Liver (tissue), 9 donors: Measurements from ENCODE around the gene COA8. TPM values are rescaled to one million over a fixed set of nuclear protein-coding genes. Genes with fewer than 3 reads are reported as not detected.

Experiments used
- DNase-seq: peaks from one replicate; pipeline ENCODE4 v3.0.0-alpha.2; 2017; ENCODE audit warnings: low spot score
- H3K27ac ChIP-seq, 2 donors: one replicate each; pipeline ENCODE4 v1.7.0; 2013; ENCODE audit warnings: inconsistent platforms in 2 of 2, low read length in 2 of 2, control low read depth in 1 of 2, low read depth in 1 of 2, mild to moderate bottlenecking in 1 of 2
- H3K27me3 ChIP-seq, 4 donors: one replicate each; pipeline versions ENCODE4 v1.6.1 to v1.7.0; 2013; ENCODE audit warnings: low read length in 3 of 4, inconsistent platforms in 1 of 4, mild to moderate bottlenecking in 1 of 4, moderate library complexity in 1 of 4; ENCODE audit not compliant: control insufficient read depth in 4 of 4, insufficient read depth in 4 of 4
- H3K36me3 ChIP-seq, 4 donors: one replicate each; pipeline versions ENCODE4 v1.6.1 to v1.7.0; 2013; ENCODE audit warnings: low read length in 3 of 4, mild to moderate bottlenecking in 3 of 4, low read depth in 1 of 4, moderate library complexity in 1 of 4; ENCODE audit not compliant: control insufficient read depth in 4 of 4, insufficient read depth in 3 of 4
- H3K4me1 ChIP-seq, 4 donors: one replicate each; pipeline versions ENCODE4 v1.6.1 to v1.7.0; 2013; ENCODE audit warnings: low read length in 3 of 4, mild to moderate bottlenecking in 3 of 4, moderate library complexity in 1 of 4; ENCODE audit not compliant: control insufficient read depth in 4 of 4, insufficient read depth in 4 of 4
- H3K4me3 ChIP-seq, 3 donors: one replicate each; pipeline versions ENCODE4 v1.6.1 to v1.7.0; 2013; ENCODE audit warnings: low read length in 3 of 3, control low read depth in 1 of 3, low read depth in 1 of 3, mild to moderate bottlenecking in 1 of 3
- H3K9ac ChIP-seq, 2 donors: one replicate each; pipeline ENCODE4 v1.7.0; 2013; ENCODE audit warnings: low read length in 2 of 2, mild to moderate bottlenecking in 2 of 2, moderate library complexity in 2 of 2, control low read depth in 1 of 2, low read depth in 1 of 2
- H3K9me3 ChIP-seq, 4 donors: one replicate each; pipeline versions ENCODE4 v1.6.1 to v1.7.0; 2013; ENCODE audit warnings: low read length in 3 of 4; ENCODE audit not compliant: control insufficient read depth in 4 of 4
- EGR1 ChIP-seq, 2 donors: IDR thresholded peaks; 2 replicates each; pipeline ENCODE4 v1.6.1; 2016 to 2018; ENCODE audit warnings: antibody characterized with exemption in 2 of 2, low read depth in 2 of 2
- FOXA1 ChIP-seq: IDR thresholded peaks from 2 replicates; pipeline ENCODE4 v1.6.1; 2016; ENCODE audit warnings: antibody characterized with exemption
- FOXA2 ChIP-seq: IDR thresholded peaks from 2 replicates; pipeline ENCODE4 v1.6.1; 2016; ENCODE audit warnings: antibody characterized with exemption
- GABPA ChIP-seq, 2 donors: IDR thresholded peaks in 1 of 2; conservative IDR thresholded peaks in 1 of 2; 2 replicates each; pipeline ENCODE4 v1.6.1; 2016; ENCODE audit warnings: antibody characterized with exemption in 2 of 2, mild to moderate bottlenecking in 1 of 2, moderate library complexity in 1 of 2
- HNF4A ChIP-seq, 2 donors: conservative IDR thresholded peaks; 2 replicates each; pipeline ENCODE4 v1.6.1; 2016; ENCODE audit warnings: antibody characterized with exemption in 2 of 2, mild to moderate bottlenecking in 2 of 2
- HNF4G ChIP-seq: IDR thresholded peaks from 2 replicates; pipeline ENCODE4 v1.6.1; 2016; ENCODE audit warnings: antibody characterized with exemption
- JUND ChIP-seq, 2 donors: IDR thresholded peaks; 2 replicates each; pipeline ENCODE4 v1.6.1; 2016; ENCODE audit warnings: antibody characterized with exemption in 2 of 2
- NR2F2 ChIP-seq: IDR thresholded peaks from 2 replicates; pipeline ENCODE4 v1.6.1; 2016; ENCODE audit warnings: antibody characterized with exemption
- RAD21 ChIP-seq, 2 donors: IDR thresholded peaks; 2 replicates each; pipeline ENCODE4 v1.6.1; 2016; ENCODE audit warnings: antibody characterized with exemption in 2 of 2, mild to moderate bottlenecking in 2 of 2
- RXRA ChIP-seq, 2 donors: IDR thresholded peaks; 2 replicates each; pipeline ENCODE4 v1.6.1; 2017 to 2018; ENCODE audit warnings: antibody characterized with exemption in 2 of 2, mild to moderate bottlenecking in 1 of 2
- SP1 ChIP-seq: IDR thresholded peaks from 2 replicates; pipeline ENCODE4 v1.6.1; 2018; ENCODE audit warnings: antibody characterized with exemption, mild to moderate bottlenecking
- TAF1 ChIP-seq: conservative IDR thresholded peaks from 2 replicates; pipeline ENCODE4 v1.6.1; 2016; ENCODE audit warnings: antibody characterized with exemption, mild to moderate bottlenecking
- YY1 ChIP-seq: IDR thresholded peaks from 2 replicates; pipeline ENCODE4 v1.6.1; 2016; ENCODE audit warnings: antibody characterized with exemption, mild to moderate bottlenecking
- WGBS: extraction: QIAGEN DNeasy Blood & Tissue Kit; methylation state at CpG from one replicate; pipeline ENCODE4 v1.1.7; 2013; 5-methylcytosine and 5-hydroxymethylcytosine counted together
- polyA plus RNA-seq, 2 donors: library from polyadenylated mRNA; stranded (reverse) in 1 of 2; unstranded in 1 of 2; fragments of 200-250 nt in 1 of 2; fragments of >200 nt in 1 of 2; fragmentation: Nextera tagmentation in 1 of 2; extraction: Ambion mirVana in 1 of 2; gene quantifications; one replicate each; pipeline versions ENCODE4 v1.2.1 to v1.2.3, GENCODE V29; 2013 to 2015
- total RNA-seq, 2 donors: library from RNA; depleted of rRNA; stranded (reverse); fragments of >200 nt; gene quantifications; one replicate each; pipeline ENCODE4 v1.2.3, GENCODE V29; 2014
- TF ChIP-seq, protein P1 (sequence below): IDR thresholded peaks from 2 replicates; pipeline ENCODE4 v1.6.1; 2016; ENCODE audit warnings: antibody characterized with exemption
- TF ChIP-seq, protein P2 (sequence below): fragments of 150-350 bp; IDR thresholded peaks from 2 replicates; pipeline ENCODE4 v1.5.1; 2017; ENCODE audit warnings: improper control_type of control experiment, low read depth, low read length; ENCODE audit not compliant: missing input control
- TF ChIP-seq, protein P3 (sequence below): IDR thresholded peaks from 2 replicates; pipeline ENCODE4 v1.6.1; 2016; ENCODE audit warnings: antibody characterized with exemption
- TF ChIP-seq, protein P4 (sequence below): IDR thresholded peaks from 2 replicates; pipeline ENCODE4 v1.6.1; 2016; ENCODE audit warnings: antibody characterized with exemption
- TF ChIP-seq, protein P5 (sequence below): IDR thresholded peaks from 2 replicates; pipeline ENCODE4 v1.6.1; 2016; ENCODE audit warnings: antibody characterized with exemption, mild to moderate bottlenecking
- donor health status: healthy.
- donor health status: healthy.
- donor health status: healthy.
- donor health status: healthy.
- donor health status: healthy.

The COA8 gene
- total and polyA plus RNA-seq, 4 donors: 8.3 to 35.5 (median 17.0) TPM

DNA sequence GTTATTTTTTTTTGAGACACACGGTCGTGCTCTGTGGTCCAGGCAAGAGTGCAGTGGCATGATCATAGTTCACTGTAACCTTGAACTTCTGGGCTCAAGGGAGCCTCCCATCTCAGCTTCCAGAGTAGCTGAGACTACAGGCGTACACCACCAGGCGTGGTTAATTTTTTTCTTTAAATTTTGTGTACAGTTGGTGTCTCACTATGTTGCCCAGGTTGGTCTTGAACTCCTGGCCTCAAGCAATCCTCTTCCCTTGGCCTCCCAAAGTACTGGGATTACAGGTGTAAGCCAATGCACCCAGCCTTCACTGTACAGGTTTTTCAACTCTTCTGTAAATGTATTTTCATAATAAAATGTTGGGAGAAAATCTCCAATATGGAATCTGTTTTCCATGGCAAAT is 60.5 kb downstream of the COA8 start:
- H3K9me3 ChIP-seq: no peaks in the 10 kb centered on the region
- H3K4me1 ChIP-seq: peaks cover 4 to 8% (median 5%) of the 10 kb centered on the region in 4 donors
- TF ChIP-seq HNF4A (conservative IDR thresholded peaks at IDR 0.05): no peak
- no peak for TF ChIP-seq EGR1 (IDR thresholded peaks at IDR 0.05; ENCODE audit: low read depth in 2 of 2)
- no peak for TF ChIP-seq TAF1
- TF ChIP-seq RAD21 (IDR thresholded peaks at IDR 0.05): no peak
- no peak for TF ChIP-seq NR2F2
- TF ChIP-seq SP1: no peak
- no peak for TF ChIP-seq RXRA (IDR thresholded peaks at IDR 0.05)
- TF ChIP-seq, protein P1, sequence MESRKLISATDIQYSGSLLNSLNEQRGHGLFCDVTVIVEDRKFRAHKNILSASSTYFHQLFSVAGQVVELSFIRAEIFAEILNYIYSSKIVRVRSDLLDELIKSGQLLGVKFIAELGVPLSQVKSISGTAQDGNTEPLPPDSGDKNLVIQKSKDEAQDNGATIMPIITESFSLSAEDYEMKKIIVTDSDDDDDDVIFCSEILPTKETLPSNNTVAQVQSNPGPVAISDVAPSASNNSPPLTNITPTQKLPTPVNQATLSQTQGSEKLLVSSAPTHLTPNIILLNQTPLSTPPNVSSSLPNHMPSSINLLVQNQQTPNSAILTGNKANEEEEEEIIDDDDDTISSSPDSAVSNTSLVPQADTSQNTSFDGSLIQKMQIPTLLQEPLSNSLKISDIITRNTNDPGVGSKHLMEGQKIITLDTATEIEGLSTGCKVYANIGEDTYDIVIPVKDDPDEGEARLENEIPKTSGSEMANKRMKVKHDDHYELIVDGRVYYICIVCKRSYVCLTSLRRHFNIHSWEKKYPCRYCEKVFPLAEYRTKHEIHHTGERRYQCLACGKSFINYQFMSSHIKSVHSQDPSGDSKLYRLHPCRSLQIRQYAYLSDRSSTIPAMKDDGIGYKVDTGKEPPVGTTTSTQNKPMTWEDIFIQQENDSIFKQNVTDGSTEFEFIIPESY: no peak
- TF ChIP-seq FOXA2: no peak
- TF ChIP-seq, protein P2, sequence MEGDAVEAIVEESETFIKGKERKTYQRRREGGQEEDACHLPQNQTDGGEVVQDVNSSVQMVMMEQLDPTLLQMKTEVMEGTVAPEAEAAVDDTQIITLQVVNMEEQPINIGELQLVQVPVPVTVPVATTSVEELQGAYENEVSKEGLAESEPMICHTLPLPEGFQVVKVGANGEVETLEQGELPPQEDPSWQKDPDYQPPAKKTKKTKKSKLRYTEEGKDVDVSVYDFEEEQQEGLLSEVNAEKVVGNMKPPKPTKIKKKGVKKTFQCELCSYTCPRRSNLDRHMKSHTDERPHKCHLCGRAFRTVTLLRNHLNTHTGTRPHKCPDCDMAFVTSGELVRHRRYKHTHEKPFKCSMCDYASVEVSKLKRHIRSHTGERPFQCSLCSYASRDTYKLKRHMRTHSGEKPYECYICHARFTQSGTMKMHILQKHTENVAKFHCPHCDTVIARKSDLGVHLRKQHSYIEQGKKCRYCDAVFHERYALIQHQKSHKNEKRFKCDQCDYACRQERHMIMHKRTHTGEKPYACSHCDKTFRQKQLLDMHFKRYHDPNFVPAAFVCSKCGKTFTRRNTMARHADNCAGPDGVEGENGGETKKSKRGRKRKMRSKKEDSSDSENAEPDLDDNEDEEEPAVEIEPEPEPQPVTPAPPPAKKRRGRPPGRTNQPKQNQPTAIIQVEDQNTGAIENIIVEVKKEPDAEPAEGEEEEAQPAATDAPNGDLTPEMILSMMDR: no peak
- no peaks in the 10 kb centered on the region for H3K36me3 ChIP-seq
- no peak for DNase-seq
- no peak overlapping the region for H3K27ac ChIP-seq
- no peak overlapping the region for H3K4me3 ChIP-seq
- H3K27me3 ChIP-seq: no peaks in the 10 kb centered on the region
- WGBS: 80% methylated on average over 4 of the region's 4 CpGs
- H3K9ac ChIP-seq: no peak overlapping the region

DNA sequence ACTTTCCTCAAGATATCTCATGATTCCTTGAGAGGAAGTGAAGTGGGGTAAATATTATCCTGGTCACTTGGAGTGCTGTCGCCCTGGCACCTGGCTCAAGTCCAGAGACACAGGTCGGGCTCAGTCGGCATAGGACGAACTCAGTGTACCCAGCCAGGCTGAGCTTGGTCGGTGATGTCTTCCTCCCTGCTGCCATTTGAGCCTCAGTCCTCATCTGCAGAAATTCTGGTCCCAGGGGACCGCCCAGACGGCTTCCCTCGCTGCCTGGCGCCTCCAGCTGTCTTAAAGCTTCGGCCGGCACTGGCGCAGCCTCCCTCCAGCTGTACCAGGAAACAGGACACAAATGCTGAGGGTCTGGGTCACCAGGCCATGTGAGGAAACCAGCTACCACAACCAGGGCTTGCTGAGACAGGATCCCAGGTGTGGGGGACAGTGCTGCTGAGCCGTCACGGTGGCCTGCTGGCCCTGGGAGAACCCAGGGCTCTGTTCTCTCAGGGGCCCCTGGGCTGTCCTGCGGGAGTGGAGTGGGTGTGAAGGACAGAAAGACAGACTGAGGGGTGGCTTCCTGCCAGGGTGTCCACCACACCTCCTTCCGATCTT is 61.2 kb downstream of the COA8 start:
- no peak for DNase-seq
- no peak overlapping the region for H3K27ac ChIP-seq

More for the DNA sequence above, 61.2 kb downstream of the COA8 start:
- Histone ChIP-seq H3K9me3 (no peaks in the 10 kb centered on the region), H3K4me1 (peaks cover 4 to 10% (median 8%) of the 10 kb centered on the region in 4 donors), H3K9ac (no peak overlapping the region), H3K36me3 (no peaks in the 10 kb centered on the region), H3K4me3 (no peak overlapping the region), H3K27me3 (no peaks in the 10 kb centered on the region)
- TF ChIP-seq SP1 (no peak), HNF4A (conservative IDR thresholded peaks at IDR 0.05) (no peak), JUND (IDR thresholded peaks at IDR 0.05) (no peak), YY1 (no peak), GABPA (IDR thresholded peaks at IDR 0.05 in 1 of 2, conservative IDR thresholded peaks at IDR 0.05 in 1 of 2) (no peak), RXRA (IDR thresholded peaks at IDR 0.05) (no peak), FOXA2 (no peak), FOXA1 (no peak), EGR1 (IDR thresholded peaks at IDR 0.05; ENCODE audit: low read depth in 2 of 2) (no peak), TAF1 (no peak), RAD21 (IDR thresholded peaks at IDR 0.05) (no peak), HNF4G (no peak), NR2F2 (no peak)
- TF ChIP-seq, protein P1: no peak
- TF ChIP-seq, protein P3, sequence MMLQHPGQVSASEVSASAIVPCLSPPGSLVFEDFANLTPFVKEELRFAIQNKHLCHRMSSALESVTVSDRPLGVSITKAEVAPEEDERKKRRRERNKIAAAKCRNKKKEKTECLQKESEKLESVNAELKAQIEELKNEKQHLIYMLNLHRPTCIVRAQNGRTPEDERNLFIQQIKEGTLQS: no peak
- TF ChIP-seq, protein P4, sequence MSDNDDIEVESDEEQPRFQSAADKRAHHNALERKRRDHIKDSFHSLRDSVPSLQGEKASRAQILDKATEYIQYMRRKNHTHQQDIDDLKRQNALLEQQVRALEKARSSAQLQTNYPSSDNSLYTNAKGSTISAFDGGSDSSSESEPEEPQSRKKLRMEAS: no peak
- TF ChIP-seq, protein P5, sequence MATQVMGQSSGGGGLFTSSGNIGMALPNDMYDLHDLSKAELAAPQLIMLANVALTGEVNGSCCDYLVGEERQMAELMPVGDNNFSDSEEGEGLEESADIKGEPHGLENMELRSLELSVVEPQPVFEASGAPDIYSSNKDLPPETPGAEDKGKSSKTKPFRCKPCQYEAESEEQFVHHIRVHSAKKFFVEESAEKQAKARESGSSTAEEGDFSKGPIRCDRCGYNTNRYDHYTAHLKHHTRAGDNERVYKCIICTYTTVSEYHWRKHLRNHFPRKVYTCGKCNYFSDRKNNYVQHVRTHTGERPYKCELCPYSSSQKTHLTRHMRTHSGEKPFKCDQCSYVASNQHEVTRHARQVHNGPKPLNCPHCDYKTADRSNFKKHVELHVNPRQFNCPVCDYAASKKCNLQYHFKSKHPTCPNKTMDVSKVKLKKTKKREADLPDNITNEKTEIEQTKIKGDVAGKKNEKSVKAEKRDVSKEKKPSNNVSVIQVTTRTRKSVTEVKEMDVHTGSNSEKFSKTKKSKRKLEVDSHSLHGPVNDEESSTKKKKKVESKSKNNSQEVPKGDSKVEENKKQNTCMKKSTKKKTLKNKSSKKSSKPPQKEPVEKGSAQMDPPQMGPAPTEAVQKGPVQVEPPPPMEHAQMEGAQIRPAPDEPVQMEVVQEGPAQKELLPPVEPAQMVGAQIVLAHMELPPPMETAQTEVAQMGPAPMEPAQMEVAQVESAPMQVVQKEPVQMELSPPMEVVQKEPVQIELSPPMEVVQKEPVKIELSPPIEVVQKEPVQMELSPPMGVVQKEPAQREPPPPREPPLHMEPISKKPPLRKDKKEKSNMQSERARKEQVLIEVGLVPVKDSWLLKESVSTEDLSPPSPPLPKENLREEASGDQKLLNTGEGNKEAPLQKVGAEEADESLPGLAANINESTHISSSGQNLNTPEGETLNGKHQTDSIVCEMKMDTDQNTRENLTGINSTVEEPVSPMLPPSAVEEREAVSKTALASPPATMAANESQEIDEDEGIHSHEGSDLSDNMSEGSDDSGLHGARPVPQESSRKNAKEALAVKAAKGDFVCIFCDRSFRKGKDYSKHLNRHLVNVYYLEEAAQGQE: no peak
- TF ChIP-seq, protein P2: no peak
- 65% methylated on average over 16 of the region's 16 CpGs for WGBS
